GM12891 (cell line): ENCODE results near the gene BACH2.

ENCODE experiments used
- POLR2A ChIP-seq: IDR thresholded peaks from 2 replicates; pipeline ENCODE4 v1.6.1; 2011; ENCODE audit warnings: low read depth, low read length, control low read depth
- POLR2AphosphoS5 ChIP-seq: IDR thresholded peaks from 2 replicates; pipeline ENCODE4 v1.6.1; 2011; ENCODE audit warnings: low read depth, low read length, control low read depth

DNA sequence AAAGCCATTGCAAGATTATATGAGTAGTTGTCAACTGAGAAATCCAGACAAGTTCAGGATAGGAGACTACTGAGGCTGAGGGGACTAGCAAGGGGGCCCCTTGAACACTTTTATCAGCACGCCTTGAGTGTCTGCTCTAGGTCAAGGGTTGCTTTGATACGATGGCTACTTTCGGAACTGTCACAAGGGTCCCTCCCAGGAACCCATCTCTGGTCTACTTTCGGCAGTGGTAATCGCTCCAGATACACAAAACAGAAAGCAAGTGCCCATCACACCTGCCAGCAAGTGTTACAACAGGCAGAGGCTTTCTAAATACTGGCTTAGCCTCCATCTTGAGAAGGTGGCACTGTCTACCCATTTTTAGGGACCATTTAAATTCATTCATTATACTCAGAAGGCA lies 341.3 kb downstream of the BACH2 start:
- TF ChIP-seq POLR2AphosphoS5: no peak
- no peak for TF ChIP-seq POLR2A
